ENCODE data around the gene SAMD4B.

The SAMD4B gene

DNA sequence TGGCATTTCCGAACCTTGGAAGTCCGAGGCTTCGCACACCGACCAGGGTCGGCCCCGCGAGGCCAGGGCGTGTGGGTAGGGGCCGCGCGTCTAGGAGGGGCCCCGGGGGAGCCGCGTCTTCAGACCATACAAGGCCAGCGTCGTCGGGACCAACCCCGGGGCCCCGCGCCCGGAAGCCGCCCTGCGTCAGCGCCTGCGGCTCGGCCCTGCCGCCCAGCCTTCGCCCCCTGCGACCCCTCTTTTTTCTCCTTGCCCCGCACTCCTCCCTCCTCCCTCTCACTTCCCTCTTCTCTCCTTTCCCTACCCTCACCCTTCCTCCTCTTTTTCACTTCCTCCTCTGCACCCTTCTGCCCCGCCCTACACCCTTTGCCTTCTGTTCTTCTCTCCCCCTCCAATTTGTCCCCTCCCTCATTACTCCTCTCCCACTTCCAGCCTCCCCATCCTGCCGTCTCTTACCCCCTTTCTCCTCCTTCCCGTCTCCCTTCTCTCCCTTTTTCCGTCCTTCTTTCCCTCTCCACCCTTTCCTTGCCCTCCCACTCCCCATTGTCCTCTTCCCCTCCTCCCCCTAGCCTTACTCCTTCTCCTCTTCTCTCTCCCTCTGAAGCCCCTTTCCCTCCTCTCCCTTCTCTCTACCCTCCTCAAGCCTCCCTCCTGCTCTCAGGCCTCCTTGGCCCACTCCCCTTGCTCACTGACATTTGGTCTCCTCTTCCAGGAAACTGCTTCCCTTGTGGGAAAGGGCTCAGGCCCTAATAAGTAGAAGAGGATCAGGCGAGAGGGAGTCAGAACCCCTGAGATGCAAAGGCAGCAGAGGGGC is 68.0 kb downstream of the SAMD4B start:
- no peak for DNase-seq (ENCODE audit: low read depth)

GRCh38 chr19:39410831-39411080 is 68.5 kb downstream of the SAMD4B start:
- no peak for DNase-seq (ENCODE audit: low read depth)

DNA sequence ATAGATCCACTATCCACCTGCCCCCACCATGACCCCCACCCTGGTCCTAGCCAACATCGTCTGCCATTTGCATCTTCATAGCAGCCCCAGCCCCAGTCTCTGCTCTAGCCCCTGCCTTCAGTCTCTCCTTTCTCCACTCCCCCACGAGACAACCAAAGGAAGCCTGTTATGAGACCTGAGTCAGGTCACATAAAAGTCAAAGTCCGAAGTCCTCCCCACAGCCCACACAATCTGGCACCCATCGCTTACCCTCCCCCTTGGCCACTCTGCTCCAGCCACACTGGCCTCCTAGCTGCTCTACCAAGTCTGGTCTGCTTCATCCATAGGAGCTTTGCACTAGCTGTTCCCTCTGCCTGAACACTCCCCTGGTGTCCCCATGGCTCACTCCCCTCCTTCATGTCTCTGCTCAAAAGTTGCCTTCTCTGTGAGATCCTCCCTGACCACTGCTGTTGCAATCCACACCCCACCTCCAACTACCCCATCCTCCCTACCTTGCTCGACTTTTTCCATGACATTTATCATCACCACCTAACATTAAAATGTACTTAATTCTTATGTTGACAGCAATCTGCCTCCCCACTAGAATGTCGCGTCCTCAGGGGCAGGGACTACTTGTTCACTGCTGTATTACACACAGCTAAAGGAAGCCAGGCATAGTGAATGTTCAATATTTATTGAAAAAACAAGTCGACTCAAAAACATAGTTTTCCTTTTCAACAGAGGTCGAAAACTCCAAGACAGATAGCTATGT is 69.0 kb downstream of the SAMD4B start:
- no peak for DNase-seq (ENCODE audit: low read depth)

DNA sequence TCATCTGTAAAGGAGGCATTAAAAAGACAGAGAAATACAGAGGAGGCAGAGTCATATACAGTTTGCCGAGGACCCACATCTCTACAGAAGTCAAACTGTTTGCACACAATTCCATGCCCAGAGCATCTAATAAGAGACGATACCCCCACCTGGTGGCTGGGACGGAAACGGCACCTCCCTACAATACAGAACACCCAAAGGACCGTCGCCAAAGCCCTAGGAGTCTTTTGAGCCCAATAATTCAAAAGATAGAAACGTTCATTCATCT is 69.5 kb downstream of the SAMD4B start:
- no peak for DNase-seq (ENCODE audit: low read depth)

DNA sequence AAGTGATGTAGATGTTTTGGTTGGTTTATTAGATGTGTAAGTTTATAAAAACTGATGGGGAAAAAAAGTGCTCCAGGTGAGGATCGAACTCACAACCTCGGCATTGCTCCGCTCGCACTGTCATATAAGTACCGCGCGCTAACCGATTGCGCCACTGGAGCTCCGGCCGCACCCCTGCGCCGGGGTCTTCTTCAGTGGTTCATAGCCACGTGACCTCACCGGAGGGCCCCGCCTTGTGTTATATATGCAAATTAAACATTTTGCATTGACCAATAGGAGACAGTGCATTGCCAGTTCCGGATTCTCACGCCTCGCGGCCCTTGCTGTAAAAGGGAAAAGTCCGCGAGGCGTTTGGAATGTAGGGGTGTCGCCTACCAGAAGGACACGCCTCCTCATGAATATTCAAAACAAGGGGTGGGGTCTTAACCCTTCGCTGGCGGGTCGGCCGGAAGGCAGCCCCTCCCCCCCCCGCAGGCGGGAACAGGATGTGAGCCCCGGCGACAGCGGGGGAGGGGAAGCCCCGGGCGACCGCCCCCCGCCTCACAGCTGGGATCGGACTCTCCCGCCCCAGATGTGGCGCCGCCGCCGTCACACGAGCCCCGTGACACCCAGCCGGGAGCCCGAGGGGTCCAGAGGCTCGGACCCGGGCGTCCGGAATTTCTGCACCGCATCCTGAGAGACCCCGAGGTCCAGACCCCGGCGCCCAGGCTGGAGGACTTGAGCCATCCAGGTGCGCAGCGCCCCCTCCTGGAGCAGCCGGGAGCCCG is 70.1 kb downstream of the SAMD4B start, which contains the start of gene PLEKHG2:
PLEKHG2 (plus strand) TSS at position 570 of the 767 bp plus-strand sequence. CDS start 1,418 bp downstream, outside the sequence.
- DNase-seq (ENCODE audit: low read depth), result peak; percentile 97

DNA sequence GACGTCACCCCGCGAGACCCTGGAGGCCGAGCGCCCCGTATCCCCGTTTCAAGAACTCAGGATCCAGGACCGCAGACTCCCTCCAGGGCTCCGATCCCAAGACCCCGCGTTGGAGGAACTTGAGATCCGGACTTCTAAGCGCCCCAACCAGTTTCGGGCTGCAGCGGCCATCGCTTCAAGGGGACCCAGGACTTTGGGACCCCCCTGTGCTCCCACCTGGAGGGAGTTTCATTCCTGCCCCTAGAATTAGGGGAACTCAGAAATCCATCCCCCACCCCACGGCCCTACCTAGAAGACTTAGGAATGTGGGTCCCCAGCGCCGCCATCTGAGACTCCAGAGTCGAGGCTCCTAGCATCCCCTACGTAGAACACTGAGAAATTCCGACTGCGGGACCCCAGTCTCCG is 70.6 kb downstream of the SAMD4B start:
- no peak for DNase-seq (ENCODE audit: low read depth)

DNA sequence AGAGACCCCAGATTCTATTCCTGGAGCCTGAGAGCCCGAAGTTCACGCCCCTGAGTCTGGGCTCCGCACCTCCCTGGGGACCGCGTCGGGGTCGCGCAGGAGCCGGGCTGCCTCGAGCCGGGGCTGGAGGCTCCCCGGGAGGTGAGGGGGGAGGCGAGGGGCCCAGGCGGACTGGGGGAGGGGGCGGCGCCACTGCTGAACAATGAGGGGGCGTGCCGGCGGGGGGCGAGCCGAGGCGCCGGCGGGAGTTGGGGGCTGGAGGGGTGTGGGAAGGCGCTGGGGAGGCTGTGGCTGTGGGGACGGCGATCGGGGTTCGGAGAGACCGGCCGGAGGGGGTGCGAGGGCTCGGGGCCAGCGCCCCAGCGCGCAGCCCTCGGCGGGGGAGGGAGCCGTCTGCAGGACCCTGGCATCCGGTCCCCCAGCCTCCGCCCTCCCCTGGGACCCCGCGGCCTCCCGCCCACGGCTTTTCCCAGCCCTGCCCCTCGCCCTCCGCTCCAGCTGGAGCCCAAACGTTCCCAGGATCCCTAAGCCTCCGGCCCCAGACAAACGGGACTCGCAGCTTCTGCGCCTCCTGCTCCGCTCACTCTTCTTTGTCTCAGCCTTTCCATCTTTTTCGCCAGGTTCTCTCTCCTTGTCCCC is 71.2 kb downstream of the SAMD4B start:
- DNase-seq (ENCODE audit: low read depth), result no peak

- no peak for DNase-seq (ENCODE audit: low read depth)
These were observed 71.8 kb downstream of the SAMD4B start for GRCh38 chr19:39413911-39414608.

DNA sequence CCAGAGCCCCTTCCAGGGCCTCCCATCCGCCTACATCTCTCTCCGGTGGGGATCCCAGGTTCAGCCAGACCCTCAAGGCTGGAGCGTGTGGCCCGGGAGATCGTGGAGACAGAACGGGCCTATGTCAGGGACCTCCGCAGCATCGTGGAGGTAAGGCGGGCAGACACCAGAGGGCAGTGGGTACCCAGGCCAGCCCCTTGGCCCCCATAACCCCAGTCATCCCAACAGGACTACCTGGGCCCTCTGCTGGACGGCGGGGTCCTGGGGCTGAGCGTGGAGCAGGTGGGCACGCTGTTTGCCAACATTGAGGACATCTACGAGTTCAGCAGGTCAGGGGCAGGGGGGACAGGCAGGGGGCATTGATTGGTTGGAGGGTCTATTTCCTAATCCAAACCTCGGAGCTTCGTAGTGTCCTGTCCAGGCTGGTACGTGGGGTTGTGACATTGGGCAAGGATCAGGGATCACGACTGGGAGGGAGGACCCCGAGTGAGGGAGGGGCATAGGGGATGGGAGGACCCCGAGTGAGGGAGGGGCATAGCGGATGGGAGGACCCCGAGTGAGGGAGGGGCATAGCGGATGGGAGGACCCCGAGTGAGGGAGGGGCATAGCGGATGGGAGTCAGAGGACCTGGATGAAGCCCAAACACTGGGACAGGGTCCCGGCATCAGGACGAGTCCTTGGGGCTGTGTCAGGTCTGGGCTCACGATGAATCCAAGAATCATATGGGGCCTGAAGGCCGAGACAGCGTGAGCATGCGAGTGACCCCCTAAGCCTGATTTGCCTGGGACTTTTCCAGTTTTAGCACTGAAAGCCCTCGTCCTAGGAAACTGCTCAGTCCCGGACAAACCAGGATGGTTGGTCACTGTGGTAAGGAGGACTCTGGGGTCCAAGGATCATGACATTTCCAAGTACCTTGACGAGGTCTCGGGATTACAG is 73.2 kb downstream of the SAMD4B start:
- no peak for DNase-seq (ENCODE audit: low read depth)

DNA sequence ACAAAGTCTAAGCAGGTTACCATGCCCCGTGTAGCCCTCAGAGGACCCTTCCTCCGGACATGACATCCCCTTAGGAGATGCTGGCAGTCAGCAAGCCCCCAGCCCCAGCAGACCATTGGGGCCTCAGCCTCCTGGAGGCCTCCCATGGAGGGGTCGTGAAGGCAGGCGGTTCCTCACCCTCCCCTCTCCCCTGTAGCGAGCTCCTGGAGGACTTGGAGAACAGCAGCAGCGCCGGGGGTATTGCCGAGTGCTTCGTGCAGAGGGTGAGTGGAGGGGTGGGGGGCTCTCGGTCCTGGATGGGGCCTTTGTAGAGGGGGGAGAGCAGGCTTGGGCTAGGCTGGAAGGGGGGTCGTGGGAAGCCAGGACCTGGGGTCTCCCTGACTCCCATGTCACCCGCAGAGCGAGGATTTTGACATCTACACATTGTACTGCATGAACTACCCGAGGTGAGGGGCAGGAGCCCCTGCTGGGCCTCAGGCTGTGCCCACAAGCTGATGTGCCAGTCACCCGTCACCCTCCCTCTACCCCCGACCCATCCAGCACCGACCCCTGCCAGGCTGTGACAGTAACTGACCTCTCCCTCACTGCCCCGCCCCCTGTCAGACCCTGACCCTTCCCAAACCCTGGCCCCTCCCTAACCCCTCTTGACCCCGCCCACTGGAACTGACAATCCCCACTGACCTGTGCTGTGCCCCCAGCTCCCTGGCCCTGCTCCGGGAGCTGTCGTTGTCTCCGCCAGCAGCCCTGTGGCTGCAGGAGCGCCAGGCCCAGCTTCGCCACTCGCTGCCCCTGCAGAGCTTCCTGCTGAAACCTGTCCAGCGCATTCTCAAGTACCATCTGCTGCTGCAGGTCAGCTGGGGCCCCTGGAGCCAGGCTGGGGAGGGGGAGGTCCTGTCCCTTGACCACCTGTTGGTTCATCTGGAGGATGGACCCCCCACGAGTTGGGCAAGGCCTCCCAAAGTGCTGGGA is 74.2 kb downstream of the SAMD4B start:
- no peak for DNase-seq (ENCODE audit: low read depth)

GRCh38 chr19:39417463-39418181 is 75.4 kb downstream of the SAMD4B start:
- DNase-seq (ENCODE audit: low read depth), result no peak

- DNase-seq (ENCODE audit: low read depth), result no peak
These were observed 76.8 kb downstream of the SAMD4B start for GRCh38 chr19:39419003-39419402.

DNA sequence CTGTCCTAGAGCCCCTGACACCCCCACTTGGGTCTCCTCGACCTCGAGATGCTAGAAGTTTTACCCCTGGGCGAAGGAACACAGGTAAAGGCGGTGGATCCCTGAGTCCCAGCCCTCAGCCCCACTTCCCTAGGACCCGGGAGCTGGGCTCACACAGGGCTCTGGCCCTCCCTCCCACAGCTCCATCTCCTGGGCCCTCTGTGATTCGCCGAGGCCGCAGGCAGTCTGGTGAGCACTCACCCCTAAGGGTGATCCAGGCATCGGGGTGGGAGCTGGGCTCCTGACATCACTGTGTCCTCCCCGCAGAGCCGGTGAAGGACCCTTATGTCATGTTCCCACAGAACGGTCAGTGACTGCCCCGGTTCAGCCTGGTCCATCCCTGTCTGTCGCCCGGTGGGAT is 78.5 kb downstream of the SAMD4B start:
- no peak for DNase-seq (ENCODE audit: low read depth)

- no peak for DNase-seq (ENCODE audit: low read depth)
These were observed 79.8 kb downstream of the SAMD4B start for GRCh38 chr19:39422020-39422419.

GRCh38 chr19:39423258-39424086 is 81.3 kb downstream of the SAMD4B start:
- DNase-seq (ENCODE audit: low read depth), result no peak

- DNase-seq (ENCODE audit: low read depth), result no peak
These were observed 82.7 kb downstream of the SAMD4B start for GRCh38 chr19:39424934-39425333.

DNA sequence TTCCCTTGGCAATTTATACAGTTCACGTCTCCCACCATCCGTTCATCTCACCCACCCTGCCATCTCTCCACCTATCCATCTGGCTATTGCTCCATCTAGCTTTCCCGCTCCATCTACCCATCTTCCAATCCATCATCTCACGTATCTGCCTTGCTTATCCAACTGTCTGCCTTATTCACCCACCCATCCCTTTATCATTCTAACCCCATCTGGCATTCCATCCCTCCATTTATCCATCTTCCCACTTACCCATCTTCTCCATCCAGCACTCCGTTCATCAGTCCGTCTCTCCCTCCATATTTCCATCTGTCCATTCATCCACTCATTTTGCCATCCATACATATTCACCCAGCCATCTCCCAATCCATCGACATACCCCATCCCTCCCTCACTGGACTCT is 83.5 kb downstream of the SAMD4B start:
- no peak for DNase-seq (ENCODE audit: low read depth)

DNA sequence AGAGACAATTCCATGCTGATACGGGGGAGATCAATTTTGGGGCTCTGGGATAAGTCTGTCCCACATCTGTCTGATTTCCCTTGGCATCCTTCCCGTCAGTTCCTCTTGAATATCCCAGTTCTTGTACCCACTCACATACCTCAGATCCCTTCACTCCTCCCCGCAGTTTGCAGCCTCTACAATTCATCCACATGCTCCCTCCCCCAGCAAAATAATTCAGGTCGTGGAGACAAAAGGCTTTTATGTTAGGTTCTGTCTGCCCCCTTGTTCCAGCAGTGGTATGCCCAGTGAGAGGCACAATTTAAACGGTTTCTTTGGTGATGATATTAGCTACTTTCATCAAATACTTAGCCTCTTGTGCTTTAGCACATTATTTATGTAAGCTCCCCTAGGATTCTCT is 83.9 kb downstream of the SAMD4B start:
- no peak for DNase-seq (ENCODE audit: low read depth)
